Dermis blood vessel endothelial cell (primary cell): ENCODE results near the gene KIFBP. TPM values are rescaled to one million over a fixed set of nuclear protein-coding genes. Genes with fewer than 3 reads are reported as not detected.

ENCODE experiments used
- DNase-seq: peaks from one replicate; pipeline ENCODE4 v3.0.0; 2010
- total RNA-seq: library from RNA; depleted of rRNA; stranded (reverse); fragments of >200 nt; gene quantifications from 2 replicates; pipeline ENCODE4 v1.2.3, GENCODE V29; 2014

The KIFBP gene
- total RNA-seq, 1 donor from 2014 or later, result 41.9 TPM

DNA sequence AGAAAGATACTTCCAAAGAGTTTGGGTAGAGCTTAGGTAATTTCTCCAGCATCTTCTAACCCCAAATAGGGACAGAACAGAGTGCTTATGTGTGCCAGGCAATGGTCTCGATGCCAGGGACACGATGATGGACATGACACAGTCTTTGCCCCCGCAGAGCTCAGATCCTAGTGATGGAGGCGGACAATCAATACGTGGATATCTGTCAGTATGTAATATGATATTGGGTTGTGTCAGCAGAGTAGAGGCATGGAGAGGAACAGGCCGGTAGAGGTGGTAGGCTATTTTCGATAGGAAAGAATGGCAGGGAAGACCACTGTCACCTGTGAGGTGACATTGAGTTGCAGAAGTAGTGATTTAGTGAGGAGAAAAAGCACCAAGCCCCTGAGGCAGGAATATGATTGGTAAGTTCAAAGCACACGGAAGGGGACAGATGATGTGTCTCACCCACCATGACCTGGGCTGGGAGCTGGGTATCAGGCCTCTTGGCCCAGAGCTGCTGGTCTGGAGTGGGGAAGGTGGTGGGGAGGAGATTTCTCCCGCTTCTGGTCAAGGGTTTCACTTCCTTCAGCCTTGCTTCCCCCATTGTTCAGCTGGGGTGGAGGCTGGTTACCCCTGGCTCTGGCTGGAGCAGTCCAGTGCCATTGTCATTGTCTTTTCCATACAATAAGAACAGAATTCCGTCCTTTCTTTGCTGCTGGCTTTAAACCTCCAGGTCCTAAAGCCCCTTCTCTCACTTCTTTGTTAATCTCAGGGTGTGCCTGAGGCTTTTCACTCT lies 63.3 kb downstream of the KIFBP start:
- peak; percentile 43 for DNase-seq

DNA sequence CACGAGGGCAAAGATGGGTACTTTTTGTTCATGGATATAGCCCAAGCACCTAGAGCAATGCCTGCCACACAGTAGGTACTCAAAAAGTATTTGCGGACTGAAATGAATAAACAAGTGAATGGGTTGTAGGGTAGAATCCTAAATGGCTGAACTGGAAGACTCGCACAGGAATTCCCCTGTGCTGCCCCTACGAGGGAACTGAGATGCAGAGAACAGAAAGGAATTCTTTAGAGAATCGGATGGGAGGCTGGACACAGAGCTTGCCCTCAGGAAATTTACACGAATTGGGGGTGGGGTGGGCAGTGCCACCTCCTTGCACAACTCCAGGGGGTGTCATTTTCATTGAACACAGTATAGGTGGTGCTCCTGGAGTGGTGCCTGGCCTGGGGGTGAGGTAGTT lies 64.1 kb downstream of the KIFBP start:
- DNase-seq, result no peak

- no peak for DNase-seq
These were observed 66.6 kb downstream of the KIFBP start for GRCh38 chr10:69055241-69055640.

- no peak for DNase-seq
These were observed 67.5 kb downstream of the KIFBP start for GRCh38 chr10:69056129-69056528.

- DNase-seq, result no peak
These were observed 68.1 kb downstream of the KIFBP start for GRCh38 chr10:69056536-69057260.

DNA sequence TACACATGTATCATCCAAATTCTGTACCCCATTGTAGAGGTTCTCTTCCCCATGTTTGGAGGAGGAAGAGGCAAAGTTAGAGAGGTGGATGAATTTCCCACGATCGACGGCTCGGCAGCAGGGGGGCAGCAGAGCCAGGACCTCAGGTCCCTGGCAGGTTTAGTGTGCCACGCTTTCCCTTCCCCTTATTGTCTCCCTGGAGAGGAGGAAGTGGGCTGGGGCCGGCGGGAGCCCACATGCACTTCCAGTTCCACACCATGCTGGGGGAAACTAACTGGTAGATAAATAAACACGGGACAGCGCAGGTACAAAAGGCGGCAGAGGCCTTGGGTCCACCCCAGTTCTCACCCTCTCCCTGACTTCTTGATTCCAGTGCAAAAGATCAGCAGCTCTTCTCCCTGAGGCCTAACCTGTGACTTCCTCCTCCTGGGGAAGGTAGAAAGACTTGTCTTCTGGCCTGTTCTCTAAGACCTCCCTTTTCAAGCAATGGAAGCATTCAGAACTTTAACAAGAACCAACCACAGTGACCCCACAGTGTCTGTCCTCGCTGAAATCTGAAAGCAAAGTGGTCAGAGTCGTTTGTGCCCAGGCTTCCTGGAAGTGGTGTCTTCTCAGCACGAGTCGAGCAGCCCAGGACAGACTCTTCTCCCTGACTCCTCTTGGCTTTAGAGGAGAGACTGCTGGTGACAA lies 68.8 kb downstream of the KIFBP start:
- DNase-seq, result peak; percentile 83

DNA sequence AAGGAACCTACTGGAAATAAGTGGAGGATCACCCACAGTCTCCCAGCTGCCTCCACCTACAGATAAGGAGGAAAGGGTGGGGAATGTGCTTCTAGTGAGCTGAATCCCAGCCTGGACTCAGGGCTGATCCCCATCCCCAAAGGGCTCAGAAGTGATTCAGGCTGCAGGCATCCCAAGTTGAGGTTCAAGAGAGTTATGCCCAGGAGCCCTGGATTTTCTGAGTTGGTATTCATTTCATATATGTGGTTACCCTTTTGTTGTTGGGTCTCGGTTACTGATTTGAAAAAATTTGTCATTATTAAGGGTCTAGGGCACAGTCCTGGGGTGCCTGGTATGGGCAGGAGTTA lies 69.3 kb downstream of the KIFBP start:
- DNase-seq, result no peak

- DNase-seq, result no peak
These were observed 71.7 kb downstream of the KIFBP start for GRCh38 chr10:69060127-69060798.

DNA sequence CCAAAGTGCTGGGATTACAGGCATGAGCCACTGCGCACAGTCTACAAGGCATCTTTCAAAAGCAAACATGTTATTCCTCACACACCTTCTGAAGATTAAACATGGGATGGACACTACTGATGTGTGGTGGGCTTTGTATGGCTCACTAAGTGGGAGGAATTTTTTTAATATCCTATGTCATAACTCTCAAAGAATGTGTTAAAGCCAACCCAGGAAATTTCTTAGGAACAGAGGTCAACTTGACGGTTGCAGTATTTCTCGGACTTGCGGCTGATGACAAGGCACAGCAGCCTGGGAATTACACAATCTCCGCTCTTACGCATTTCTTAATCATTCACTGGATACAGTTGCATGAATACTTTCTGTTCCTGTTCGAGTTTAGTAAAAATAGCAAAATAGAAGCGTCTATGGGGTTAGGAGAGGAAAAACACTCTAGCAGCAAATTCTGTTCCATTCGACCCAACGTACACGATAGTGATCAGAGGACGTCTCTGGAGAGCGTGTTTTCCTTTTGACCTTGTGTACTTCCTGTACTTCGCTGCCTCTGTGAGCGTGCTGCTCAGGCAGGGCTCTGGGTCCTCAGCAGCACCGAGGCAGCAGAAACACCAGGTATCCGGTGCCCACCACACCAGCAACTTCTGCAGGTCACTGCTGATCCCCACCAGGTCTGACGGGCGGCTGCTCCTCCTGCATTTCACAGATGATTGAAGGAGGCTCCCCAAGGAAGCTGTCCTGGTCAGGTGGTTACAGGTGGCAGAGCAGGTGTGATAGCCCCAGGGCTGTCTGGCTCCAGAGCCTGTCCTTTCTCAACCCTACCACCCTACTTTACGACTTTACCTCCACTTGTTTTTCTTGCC lies 72.9 kb downstream of the KIFBP start:
- peak; percentile 95 for DNase-seq

- DNase-seq, result no peak
These were observed 74.3 kb downstream of the KIFBP start for GRCh38 chr10:69062901-69063300.

DNA sequence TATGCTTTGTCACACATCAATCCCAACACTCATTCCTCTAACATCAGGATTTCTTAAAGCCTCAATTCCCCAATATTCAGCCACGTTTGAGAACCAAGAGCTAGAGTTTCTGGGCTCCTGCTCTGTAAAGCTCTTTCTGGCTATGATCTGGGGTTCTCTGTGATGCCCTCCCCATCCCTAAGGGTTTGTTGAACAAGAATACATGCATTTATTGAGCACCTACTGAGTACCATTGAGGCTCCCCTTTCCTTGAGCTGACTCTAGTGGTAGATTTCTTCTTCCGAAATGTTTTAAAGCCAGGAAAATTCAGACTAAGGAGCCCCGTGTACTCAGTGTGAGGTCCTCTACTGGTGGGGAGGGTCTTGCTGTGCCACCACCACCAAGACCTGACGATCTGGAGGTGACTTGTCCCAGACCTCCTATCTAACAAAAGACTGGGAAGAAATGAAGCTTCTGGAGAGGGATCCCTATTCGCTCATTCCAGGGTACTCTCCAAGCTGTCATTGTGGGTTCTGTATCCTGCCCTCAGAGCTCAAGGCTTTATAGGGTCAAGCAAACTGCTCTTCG lies 76.2 kb downstream of the KIFBP start:
- DNase-seq, result no peak

- DNase-seq, result peak; percentile 76
These were observed 77.1 kb downstream of the KIFBP start for GRCh38 chr10:69065406-69066361.

Other genes starting within 250 kb of the KIFBP start
- gene STOX1, start 161.3 kb upstream of the KIFBP start, total RNA-seq, result 0.33 and 0.34 TPM in 2 replicates
- 46.6 and 49.0 TPM in 2 replicates for gene DDX50, start 87.5 kb upstream of the KIFBP start, total RNA-seq
- gene DDX21, start 32.6 kb upstream of the KIFBP start, total RNA-seq, result 73.0 and 102 TPM in 2 replicates
- 495 and 622 TPM in 2 replicates for gene SRGN, start 99.3 kb downstream of the KIFBP start, total RNA-seq
- 34.5 and 56.8 TPM in 2 replicates for gene VPS26A, start 135.4 kb downstream of the KIFBP start, total RNA-seq
- 18.4 and 27.1 TPM in 2 replicates for gene SUPV3L1, start 191.4 kb downstream of the KIFBP start, total RNA-seq
- 0.23 and 0.85 TPM in 2 replicates for gene HKDC1, start 231.5 kb downstream of the KIFBP start, total RNA-seq